Left kidney (tissue), 2 donors: Measurements from ENCODE around the gene EYA3. TPM values are rescaled to one million over a fixed set of nuclear protein-coding genes. Genes with fewer than 3 reads are reported as not detected.

ENCODE experiments used
- DNase-seq: peaks from one replicate; pipeline ENCODE4 v3.0.0-alpha.2; 2013
- polyA plus RNA-seq: library from polyadenylated mRNA; unstranded; fragments of 120-200 nt; gene quantifications from one replicate; pipeline ENCODE4 v1.2.1, GENCODE V29; 2013; ENCODE audit not compliant: insufficient read length

Gene EYA3
- polyA plus RNA-seq, 1 donor: 64.1 TPM

DNA sequence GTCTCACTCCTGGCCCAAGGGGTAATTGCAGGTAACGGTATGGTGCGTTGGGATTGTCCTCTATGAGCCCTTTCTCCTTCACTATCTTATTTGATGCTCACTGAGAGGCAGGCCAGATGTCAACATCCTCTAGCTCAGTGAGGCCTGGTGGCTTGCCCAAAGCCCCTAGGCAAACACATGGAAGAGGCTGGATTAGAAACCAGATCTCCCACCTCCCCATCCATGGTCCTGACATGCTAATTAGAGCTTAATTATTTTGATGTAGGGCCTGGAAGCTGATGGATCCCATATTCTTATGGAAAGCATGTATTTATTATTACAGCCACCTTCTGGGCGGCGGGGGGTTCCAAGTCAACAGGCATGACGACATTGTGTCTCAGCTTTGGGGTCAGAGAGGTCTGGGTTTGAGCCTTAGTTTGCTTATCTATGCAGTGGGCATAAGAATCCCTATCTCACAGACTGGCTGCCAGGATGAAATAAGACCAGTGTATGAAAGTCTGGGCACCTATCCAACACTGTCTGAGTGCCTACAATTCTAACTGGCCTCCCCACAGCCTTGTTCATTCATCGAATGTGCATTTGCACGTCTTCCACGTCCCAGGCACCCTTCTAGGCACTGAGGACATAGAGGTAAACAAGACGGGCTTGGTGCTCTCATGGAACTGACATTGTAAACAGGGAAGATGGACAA, 147.4 kb downstream of the EYA3 start:
- DNase-seq: no peak

DNA sequence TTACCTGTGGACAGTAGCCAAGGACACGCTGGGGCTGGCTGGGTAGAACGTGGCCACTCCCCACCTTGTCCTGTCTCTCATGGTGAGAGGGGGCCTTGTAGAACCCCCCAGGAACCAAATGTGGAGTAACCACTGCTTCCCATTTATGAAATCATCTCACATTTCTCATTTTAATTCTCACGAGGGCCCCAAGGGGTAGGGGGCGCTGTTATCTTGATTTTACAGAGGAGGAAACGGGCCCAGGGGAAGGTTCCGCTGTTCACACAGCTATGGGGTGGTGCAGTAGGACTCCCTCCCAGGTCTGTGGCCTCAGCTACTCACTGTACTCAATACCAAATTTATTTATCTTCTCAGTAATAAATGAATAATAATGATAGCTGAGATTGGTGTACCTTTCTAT, 148.1 kb downstream of the EYA3 start:
- no peak for DNase-seq

DNA sequence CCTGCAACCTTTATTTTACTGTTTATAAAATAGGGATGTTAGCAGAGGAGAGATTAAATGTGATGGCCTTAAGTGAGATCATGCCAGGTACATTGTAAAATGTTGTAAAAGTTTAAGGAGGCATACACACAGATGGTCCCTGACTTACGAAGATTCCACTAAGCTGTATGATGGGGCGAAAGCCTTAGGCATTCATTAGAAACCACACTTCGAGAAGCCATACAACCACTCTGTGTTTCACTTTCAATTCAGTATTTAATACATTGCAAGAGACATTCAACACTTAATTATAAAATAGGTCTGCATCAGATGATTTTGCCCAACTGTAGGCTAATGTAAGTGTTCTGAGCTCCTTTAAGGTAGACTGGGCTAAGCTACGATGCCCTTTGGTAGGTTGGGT, 149.9 kb downstream of the EYA3 start:
- DNase-seq: no peak

DNA sequence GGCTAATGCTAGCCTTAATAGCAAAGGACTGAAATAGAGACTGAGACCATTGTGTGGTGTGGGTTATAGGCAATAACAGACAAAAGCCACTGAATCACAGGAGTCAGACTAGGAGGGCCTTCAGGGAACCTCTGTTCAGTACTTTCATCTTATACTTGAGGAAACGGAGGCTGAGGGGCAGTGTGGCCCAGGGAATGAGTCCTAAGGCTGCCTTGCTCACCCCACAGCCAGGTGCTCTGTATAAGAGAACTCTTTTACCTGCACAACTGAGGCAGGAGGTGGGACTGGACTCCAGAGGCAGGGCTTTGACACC, 150.9 kb downstream of the EYA3 start:
- DNase-seq: no peak

DNA sequence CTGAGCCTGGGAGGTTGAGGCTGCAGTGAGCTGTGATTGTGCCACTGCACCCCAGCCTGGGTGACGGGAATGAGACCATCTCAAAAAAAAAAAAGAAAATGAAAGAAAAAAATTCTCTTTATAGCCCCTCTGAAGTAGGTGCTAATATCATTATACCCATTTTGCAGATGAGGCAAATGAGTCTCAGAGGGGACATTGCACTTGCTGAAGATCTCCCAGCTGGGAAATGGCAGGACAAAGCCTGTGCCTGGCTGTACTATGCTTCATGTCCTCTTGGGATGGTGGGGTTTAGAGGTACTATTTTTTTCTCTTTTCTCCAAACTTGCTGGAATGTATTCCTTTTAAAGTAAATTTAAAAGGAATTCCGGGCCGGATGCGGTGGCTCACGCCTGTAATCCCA, 152.0 kb downstream of the EYA3 start:
- DNase-seq: no peak

DNA sequence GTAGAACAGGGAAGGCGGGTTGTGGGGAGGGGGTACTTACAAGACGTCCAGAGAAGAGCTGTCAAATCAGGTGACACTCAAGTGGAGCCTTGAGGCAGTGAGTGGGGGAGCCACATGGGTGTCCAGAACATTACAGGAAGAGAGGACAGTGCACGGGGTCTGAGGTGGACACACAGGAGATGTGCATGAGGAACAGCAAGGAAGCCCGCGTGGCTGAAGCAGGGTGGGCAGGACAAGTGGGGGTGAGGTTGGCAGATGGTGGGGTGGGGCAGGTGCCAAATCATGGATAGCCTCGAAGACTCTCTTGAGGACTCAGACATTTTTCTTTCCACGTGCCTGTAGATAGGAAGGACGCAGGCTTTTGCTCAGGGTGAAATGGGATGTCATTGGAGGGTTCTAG, 152.7 kb downstream of the EYA3 start:
- no peak for DNase-seq

DNA sequence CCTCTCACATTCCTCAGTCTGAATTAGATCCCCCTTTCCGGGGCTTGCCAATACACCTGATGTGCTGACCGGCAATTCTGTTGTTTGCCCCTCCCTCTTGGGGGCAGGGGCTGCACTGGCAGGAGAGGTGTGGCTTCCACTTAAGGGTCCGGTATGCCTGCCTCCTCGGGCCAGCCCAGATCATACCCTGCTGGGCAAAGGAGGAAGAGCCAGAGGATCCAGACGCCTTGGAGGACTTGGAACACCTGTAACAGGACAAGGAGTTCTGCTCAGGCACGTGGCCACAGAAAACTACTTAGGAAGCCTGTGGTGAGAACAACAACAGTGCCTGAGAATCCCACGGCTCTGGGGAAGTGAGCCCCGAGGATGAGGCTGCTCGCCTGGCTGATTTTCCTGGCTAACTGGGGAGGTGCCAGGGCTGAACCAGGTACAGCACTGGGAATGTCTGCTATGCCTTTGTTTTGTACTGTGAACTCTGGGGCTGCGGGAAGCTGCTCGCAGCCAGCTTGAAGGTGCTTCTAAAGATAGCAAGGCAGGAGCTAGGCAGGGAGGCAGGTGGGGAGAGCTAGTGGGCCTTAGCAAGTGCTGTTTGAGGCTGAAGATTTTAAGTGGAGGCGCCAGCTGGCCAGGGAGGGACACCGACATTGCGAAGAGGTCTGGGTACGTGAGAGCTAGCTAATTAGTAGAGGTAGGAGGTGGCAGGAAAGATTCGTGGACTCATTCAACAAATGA, 153.4 kb downstream of the EYA3 start, which contains the start of gene SMPDL3B:
TSS of gene SMPDL3B (plus strand) at position 183 of the 732 bp plus-strand sequence. CDS start at position 367, 184 bp downstream.
- DNase-seq: peak; percentile 57

DNA sequence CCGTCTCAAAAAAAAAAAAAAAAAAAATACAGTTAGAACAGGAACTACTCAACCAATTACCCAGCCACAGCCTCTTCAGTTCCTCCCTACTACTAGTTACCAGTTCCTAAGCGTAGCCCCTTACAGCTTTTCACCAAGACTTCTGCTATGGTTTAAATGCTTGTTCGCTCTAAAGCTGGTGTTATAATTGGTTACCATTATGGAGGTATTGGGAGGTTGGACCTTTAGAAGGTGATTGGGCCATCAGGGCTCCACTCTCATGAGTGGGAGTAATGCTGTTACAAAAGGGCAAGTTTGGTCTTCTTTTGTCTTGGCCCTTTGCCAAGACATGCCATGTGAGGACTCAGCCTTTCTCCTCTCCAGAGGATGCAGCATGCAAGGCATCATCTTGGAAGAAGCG, 156.7 kb downstream of the EYA3 start:
- no peak for DNase-seq

DNA sequence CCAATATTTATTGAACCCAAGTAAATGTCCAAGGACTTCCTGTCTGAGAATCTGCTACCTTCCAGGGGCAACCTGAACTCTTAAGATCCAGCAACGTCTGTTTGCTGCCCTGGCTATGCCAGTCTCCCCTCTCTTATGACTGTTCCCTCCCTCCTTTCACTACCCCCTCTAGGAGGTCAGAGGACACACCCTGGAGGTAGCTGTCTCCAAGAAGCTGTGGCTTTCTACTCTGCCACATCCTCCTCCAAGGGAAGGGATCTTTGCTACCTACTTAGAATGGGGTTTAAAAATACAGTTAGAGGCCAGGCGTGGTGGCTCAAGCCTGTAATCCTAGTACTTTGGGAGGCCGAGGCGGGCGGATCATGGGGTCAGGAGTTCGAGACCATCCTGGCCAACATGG, 157.2 kb downstream of the EYA3 start:
- no peak for DNase-seq

DNA sequence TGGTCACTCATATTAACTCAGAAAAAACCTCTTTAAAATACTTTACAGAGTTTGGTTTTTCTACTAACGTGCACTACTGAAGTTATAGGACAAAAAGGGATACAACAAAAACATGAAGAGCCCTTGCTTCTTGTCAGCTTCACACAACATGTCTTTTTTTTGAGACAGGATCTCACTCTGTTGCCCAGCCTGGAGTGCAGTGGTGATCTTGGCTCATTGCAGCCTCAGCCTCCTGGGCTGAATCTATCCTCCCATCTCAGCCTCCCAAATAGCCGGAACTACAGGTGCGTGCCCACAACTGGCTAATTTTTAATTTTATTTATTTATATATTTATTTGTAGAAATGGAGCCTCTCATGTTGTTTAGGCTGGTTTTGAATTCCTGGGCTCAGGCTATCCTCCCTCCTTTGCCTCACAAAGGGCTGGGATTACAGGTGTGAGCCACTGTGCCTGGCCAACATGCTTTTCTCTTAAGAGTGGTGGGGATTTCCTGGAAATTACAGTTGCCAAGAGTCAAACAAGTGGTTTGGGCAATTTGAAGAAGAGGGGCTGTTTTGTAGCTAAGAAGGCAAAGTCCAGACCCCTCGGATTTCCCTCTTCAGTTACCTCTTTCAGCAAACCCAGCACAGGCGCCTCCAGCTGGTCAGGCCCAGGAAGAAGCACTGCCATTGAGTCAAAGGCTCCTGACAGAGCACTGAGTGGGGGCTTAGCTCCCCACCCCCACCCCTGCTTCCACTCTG, 160.0 kb downstream of the EYA3 start:
- no peak for DNase-seq

DNA sequence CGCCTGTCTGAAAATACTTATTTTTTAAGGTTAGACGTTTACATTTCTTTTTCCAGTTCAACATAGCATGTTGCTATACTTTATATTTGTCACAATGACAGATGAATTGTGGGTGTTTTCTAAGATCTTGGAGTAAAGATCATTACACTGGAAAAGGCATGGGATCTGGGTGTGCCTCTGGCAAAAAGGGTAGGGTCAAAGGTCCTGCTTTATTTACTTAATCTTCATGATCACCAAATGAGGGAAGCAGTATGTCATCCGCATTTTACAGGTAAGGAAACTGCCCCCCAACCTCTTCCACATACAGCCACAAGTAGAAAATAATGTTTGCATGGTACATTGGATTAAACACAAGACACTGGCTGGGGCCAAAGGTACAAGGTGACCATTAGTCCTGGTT, 166.1 kb downstream of the EYA3 start:
- no peak for DNase-seq

Other genes with a start within 250 kb of the EYA3 start
- gene THEMIS2, start 216.1 kb downstream of the EYA3 start, polyA plus RNA-seq: 2.3 TPM
- gene RPA2, start 174.0 kb downstream of the EYA3 start, polyA plus RNA-seq: 58.8 TPM
- 12.8 TPM for gene SMPDL3B, start 153.6 kb downstream of the EYA3 start, polyA plus RNA-seq
- 7.8 TPM for gene XKR8, start 128.6 kb downstream of the EYA3 start, polyA plus RNA-seq
- 1.9 TPM for gene PTAFR, start 88.1 kb upstream of the EYA3 start, polyA plus RNA-seq
- 168 TPM for gene DNAJC8, start 144.4 kb upstream of the EYA3 start, polyA plus RNA-seq
- gene ATP5IF1, start 147.5 kb upstream of the EYA3 start, polyA plus RNA-seq: 256 TPM
- 18.1 TPM for gene SESN2, start 170.9 kb upstream of the EYA3 start, polyA plus RNA-seq
- gene MED18, start 240.4 kb upstream of the EYA3 start, polyA plus RNA-seq: 22.1 TPM